GM21529 (cell line): ENCODE measurements around the gene ANKRD33B.
A peak's percentile ranks its signal among the peaks of the same experiment; 100 is the strongest.
"Not testable (repeated sequence)": the region's sequence is repeated elsewhere in the genome, so short reads cannot be mapped to it uniquely, and the experiment has no call there.

Experiments
- ATAC-seq: cut with Tn5 transposase; IDR thresholded peaks from one replicate; pipeline ENCODE4 v1.9.1; 2021; ENCODE audit not compliant: unreplicated experiment

Gene ANKRD33B

DNA sequence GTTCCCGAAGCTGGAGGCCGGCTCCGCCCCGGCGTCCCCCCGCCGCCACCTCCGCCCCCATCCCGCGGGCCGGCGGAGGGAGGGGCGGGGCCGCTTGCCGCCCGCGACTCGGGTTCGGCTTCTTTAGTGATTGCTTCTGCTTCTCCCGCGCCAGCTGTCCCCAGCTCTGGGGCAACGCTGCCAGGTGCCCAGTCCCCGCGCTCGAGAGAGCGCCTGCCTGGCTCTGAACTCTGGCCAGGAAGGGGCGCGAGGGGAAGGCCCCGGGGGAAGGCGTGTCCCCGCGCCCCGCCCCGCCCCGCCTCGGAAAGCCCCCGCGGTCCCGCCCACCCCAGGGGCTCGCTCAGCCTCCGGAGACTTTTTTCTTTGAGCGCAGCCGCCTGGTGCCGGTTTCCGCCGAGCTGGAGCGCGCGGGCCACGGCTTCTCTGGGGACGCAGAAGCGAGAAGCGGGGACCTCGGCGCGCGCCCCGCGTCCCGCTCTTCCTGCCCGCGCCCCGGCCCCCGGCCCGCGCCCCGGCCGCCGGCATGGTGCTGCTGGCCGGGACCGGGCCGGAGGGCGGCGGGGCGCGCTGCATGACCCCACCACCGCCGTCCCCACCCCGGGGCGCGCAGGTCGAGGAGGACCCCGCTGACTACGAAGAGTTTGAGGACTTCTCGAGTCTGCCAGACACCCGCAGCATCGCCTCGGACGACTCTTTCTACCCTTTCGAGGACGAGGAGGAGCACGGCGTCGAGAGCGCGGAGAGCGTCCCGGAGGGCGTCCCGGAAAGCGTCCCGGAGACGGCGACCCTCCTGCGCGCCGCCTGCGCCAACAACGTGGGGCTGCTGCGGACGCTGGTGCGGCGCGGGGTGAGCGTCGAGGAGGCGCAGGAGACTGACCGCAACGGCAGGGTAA lies at the start of gene ANKRD33B:
Gene ANKRD33B, plus strand, starts transcription at position 126 of the 893 bp plus-strand sequence. Its CDS starts 398 bp downstream, at position 524.
- peak; percentile 51 for ATAC-seq

DNA sequence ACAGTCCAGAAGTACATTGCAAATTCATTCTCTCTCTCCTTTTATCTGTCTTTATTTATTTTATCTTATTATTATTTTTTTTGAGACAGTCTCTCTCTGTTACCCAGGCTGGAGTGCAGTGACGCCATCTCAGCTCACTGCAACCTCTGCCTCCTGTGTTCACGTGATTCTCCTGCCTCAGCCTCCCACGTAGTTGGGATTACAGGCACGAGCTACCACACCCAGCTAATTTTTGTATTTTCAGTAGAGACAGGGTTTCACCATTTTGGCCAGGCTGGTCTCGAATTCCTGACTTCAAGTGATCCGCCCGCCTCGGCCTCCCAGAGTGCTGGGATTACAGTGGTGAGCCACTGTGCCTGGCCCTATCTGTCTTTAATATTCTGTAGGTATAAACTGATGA lies 49.3 kb upstream of the ANKRD33B start:
- not testable (repeated sequence) for ATAC-seq

DNA sequence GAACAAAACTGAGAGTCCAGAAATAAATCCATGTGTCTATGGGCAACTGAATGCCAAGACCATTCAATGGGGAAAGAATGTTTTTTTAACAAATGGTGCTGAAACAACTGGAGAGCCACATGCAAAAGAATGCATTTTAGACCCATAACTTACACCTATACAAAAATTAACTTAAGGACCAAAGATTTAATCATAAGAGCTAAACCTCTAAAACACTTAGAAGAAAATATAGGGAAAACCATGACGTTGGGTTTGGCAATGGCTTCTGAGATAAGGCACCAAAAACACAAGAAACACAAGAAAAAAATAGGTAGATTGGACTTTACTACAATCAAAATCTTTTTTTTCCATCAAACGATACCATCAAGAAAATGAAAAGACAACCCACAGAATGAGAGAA lies 48.4 kb upstream of the ANKRD33B start:
- ATAC-seq, result no peak

DNA sequence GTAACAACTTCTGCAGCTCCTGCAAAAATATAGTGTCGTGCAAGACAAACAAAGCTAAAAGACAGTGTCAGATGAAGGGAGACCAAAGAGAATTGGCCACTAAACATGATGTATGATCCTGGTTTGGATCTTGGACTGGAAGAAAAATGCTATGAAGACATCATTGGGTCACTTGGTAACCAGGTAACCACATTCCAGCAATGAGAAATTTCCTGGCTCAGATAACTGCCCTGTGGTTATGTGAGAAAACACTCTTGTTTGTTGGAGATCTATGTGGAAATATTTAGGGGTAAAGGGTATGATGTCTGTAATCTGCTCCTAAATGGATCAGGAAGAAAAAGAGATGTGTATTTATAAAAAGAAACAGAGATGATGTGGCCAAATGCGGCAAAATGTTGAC lies 45.5 kb upstream of the ANKRD33B start:
- ATAC-seq, result no peak

DNA sequence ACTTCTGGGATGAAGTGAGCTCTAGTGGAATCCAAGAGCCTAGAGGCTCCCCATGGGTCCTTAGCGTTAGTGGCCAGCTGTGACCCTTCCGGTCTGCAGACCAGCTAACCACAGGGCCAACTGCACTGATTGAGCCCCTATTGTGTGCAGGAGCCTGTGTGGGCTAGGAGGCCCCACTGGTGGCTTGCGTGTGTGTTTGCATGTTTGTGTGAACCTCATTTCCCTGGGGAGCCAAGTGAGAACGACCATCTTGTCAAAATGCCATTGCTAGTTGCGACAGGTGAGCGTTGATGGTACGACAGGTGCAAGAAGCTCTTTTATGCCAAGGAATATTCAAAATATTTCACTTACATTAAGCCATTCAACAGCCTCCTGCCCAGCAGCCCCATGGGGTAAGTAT lies 44.1 kb upstream of the ANKRD33B start:
- no peak for ATAC-seq

DNA sequence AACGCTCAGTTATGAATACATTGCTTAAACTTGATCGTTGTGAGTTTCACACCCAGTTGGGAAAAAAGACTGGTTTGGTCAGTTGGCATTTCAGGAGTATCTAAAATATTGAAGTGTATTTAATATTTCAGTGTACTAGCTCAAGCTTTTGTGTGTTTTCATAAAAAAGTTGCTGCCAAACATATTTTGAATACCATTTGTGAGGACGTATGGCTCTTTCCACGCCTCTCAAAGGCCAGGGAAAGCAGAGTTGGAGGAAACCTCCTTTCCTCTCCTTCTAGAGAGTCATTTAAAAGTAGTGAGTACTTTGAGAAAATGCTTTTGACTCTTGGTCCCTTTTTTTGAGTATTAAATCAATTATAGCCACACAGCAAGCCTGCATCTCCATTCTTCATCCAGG lies 43.2 kb upstream of the ANKRD33B start:
- ATAC-seq, result no peak

DNA sequence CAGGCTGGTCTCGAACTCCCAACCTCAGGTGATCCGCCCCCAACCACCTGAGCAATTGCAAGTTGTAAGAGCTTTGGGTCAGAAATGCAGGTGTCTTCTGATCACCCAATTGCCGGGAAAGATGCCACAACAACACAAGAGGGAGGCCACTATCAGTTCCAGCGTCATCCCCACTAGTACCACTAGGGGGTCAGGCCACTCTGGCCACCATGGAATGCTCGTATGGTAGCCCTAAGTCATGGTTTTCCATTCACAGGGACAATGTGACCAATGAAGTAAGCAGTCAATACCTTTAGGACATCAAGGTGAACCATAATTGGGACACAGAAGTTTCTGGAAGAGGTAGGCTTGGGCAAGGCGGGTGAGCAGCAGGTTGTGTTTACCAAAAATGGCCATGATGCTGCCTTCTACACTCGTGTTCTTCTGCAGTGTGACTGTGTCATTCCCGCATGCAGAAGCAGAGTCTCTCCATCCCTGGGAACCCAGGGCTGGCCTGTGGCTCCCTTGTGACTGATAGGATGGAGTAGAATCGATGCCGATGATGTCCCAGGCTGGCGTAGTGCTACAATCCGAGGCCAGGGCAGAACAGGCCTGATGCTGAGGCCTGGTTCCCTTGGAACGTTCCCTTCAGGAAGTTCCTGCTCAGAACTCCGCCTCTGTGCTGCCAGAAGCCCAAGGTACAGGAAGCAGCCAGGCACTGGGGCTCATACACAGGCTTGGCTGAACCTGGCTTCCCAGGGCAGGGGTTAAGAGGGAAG lies 42.2 kb upstream of the ANKRD33B start:
- no peak for ATAC-seq

DNA sequence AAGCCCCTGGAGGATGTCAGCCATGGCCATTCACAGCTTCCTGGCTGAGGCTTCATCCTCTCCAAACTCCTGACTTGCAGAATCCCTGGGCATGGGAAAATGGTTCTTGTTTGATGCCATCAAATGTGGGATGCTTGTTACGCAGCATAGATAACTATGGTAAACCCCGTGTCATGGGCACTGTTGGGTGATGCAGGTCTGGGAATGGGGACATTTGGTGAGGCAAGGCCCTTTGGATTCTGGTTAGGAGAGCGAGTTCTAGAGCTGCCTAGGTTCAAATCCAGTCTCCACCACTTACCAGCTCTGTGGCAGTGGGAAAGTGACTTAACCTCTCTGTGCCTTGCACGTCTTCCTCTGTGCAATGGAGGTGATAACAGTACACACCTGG lies 41.7 kb upstream of the ANKRD33B start:
- ATAC-seq, result no peak

DNA sequence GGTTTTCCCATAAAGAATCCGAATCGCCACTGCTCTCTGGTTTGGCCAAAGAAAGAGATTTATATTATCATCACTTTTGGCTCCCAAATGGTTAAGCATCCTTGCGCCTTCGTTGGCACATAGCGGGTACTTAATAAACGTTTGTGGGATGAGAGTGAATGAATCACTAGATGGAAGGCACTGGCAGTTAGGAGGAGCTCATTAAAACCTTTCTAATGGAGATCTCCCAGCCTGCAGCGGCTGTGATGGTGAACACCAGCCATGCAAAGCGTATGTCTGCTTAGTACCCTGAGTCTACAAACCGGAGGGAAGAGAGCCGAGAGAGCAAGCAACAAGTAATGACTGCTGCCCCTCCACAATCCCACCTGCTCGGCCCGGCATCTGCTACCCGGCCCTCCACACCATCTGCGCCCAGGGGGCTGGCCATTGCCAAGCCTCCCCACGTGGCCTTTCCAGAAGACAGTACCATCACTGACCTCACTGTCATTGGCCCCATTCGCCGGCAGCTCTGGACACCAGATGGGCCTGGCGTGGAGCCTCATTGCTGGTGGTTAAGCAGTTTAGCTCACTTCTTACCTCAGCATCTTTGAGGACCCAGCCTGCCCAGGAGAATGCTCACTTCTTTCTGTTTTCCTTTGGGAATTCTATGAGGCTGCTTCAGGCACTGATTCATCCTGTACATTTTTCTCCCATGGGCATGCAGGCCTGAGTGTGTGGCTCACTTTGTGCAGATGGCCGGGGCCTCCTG lies 39.3 kb upstream of the ANKRD33B start:
- ATAC-seq, result no peak

DNA sequence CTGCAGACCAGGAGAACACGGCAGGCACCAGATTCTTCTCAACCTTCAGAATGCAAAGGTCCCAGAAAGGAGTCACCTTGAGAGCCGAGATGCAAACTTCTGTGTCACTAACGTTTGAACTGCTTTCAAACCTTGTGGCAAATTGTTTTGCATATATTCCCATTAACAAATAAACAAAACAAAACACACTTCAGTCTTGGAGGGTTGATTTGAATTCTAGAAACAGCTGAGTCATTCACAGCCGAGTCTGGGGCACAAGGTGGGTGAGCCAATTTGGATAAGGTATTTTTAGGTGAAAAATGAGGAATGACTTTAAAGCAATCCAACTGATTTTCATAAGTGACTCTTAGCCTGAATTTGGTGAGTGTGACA lies 38.8 kb upstream of the ANKRD33B start:
- peak; percentile 56 for ATAC-seq

DNA sequence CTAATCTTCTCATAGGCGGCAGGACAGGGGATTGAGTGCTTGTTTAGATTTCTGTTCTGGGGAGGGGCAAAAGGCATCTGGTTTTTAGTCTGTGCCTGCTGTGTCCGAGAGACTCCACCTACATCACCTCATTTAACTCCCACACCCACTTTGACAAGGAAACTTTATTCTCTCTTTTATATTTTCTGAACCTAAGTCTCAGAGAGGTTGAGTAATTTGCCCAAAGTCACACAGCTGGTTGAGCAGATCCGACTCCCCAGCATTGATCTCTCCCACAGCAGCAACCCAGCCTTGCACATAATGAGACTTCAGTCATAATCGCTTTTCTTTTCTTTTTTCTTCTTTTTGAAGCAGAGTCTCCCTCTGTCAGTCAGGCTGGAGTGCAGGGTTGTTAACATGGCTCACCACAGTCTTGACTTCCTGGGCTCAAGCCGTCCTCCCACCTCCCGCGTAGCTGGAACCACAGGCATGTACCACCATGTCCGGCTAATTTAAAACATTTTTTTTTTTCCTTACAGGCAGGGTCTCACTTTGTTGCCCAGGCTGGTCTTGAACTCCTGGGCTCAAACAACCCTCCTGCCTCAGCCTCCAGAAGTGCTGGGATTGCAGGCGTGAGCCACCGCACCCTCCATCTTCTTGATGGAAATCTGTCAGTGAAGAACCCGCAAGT lies 36.5 kb upstream of the ANKRD33B start:
- no peak for ATAC-seq

DNA sequence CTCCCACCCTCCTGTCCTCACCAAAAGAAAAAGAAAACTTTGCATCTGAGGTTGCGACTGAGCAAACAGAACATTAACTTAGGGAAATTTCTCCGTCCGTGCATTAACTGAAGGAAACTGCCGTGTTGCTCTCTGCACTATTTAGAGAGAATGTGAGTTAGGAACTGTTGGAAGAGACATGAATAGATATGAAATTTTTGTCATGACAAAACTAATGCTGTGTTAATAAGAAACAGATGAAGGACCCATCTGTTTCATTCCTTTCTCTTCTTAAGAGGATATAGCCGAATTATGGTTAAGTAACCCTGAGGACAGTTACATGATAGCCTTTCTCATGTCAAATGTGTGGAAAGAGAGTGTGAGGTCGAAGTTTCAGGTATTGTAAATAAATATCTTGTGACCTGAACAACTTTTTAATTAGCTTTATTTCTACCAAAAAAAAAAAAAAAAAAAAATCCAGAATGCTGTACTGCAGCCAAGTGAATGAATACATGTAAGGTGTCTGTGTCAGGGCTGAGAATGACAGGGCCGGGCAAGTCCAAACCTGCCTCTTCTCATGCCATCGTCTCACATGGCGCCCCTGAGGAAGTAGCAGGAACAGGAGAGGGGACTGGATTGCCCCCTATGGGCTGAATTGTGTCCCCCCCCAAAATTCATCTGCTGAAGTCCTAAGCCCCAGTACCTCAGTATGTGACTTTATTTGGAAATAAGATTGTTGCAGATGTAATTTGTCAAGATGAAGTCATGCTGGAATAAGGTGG lies 35.6 kb upstream of the ANKRD33B start:
- no peak for ATAC-seq

DNA sequence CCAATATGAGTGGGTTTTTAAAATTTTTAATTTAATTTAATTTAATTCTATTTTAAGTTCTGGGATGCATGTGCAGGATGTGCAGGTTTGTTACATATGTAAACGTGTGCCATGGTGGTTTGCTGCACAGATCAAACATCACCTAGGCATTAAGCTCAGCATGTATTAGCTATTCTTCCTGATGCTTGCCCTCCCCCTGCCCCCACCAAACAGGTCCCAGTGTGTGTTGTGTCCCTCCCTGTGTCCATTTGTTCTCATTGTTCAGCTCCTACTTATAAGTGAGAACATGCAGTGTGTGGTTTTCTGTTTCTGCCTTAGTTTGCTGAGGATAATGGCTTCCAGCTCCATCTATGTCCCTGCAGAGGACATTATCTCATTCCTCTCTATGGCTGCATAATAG lies 35.0 kb upstream of the ANKRD33B start:
- ATAC-seq, result no peak

DNA sequence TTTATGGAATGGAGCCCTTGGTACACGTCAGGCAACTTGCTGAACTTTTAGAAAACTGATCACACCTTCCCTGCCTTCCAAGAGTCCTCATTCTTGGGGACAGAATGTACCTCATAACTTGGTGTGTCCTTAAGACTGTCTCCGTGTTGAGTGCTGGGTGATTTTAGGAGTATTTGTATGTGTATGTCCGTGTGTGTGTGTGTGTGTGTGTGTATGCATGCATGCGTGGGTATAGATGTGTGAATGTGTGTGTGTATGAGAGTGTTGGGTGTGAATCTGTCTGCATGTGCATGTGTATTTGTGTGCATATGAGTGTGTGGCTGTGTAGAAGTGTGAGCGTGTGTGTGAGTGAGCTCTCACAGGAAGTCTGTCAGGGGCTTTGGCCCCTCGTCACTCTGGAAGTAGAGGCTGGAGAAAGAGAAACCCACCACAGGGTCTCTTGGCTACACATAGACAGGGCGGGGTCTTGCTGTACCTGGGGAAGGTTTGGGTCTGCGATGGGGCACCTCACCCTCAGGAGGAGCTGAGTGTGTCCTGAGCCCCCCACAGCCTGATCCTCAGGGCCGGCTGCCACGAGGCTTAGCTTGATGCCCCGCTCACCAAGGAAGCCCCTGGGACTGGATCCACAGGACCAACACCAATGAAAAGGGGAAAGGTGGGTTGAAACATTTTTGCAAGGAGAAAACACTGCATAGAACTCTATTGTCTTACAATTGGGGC lies 33.1 kb upstream of the ANKRD33B start:
- no peak for ATAC-seq

DNA sequence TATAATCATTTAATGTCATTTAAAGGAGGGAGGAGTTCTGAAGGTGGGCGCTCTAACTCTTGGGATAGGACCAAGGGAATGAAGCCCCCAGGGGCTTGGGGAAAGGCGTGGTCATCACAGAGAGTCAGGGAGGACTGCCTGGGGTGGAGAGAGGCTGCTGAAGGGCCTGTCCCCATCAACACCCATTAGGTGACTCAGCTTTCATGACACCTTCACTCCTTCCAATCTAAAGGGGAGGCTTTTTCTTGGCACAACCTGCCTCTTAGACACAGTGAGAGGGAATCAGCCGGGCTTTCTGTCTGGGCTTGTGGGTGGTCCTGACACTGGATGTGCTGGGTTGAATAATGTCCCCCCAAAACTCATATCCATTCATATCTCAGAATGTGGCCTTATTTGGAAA lies 31.4 kb upstream of the ANKRD33B start:
- ATAC-seq, result no peak

DNA sequence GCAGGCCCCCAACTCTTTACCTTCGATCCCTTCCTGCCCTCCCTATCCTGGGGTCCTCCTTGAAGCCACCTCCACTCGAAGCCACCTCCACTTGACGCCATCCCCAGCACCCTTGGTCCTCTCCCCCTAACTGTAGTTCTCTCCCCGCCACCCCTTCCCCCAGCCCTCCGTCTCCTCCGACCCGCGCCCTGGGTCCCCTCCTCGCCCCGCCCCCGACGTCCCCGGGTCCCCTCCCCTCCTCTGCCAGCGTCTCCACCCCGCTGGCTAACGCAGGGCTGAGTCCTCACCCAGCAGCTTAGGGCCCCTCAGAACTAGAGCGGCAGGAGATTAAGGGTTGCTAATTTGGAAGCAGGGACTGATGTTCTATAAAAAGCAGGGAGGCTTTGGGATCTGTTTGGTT lies 30.6 kb upstream of the ANKRD33B start:
- no peak for ATAC-seq

DNA sequence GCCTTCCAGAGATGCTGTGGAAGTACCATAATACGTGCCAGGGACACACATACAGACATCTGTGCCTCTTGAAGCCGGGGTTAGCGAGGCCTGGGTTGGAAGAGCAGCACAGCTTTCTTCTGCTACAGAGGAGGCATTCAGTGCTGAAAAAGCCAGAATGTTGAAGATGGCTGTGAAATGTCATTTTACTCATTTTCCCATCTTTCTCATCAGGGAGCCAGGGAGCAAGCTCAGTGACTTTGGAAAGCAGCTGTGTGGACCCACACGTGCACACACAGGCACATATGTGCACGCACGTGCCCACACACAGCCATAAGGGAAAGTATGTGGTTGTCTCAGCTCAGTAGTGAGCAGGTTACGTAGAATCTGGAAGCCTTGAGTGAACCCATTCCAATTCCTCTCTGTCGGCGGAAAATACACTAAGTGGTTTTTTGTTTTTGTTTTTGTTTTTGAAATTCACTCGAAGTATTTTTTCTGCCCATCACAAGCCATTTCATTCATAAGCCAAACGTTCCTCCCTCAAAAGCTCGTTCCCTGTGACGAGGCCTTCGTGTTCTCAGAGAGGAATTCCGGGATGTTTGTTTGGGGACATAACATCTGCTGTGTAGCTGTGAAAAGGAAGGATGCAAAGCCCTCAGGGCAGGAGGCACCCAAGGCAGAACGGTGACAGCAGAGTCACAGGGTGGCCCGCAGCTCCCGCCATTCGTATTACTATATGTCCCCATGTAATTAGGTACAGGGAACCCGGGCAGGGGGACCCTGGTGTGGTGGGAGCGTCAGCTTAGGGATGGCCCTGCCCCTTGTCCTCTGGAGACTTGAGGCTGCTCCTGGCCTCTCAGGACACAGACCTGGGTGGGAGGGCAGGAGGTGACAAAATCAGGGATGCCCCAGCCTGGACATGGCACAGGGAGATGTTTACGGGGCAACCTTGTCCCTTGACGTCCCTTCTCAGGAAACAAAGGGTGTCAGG lies 29.0 kb upstream of the ANKRD33B start:
- ATAC-seq, result no peak

DNA sequence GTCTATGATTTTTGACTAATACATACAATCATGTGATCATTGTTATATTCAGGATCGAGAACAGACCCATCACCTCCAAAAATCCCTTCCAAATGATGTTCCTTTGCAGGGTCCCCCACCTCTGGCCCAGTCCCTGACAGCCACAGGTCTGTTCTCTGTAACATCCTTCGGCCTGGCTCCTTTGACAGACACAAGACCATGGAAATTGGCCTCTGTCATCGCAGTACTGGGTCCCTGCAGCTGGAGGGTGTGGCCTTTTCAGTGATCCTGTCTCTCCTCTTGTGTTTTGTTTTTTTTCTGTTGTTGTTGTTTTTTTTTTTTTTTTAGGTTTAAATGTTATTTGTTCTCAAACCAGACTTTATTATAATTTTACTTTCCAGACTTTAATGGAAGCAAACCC lies 27.4 kb upstream of the ANKRD33B start:
- ATAC-seq, result no peak
